GDM1 (cell line): Measurements from ENCODE around the gene GNRH2.
A peak's percentile ranks its signal among the peaks of the same experiment; 100 is the strongest.
"Not testable (repeated sequence)": the region's sequence is repeated elsewhere in the genome, so short reads cannot be mapped to it uniquely, and the experiment has no call there.

Experiments used
- DNase-seq: peaks from one replicate; lab custom pipeline; 2025; lab: John Stamatoyannopoulos, UW

The GNRH2 gene

GRCh38 chr20:3073251-3073643 lies 29.8 kb downstream of the GNRH2 start:
- not testable (repeated sequence) for DNase-seq

GRCh38 chr20:3074812-3075211 lies 31.4 kb downstream of the GNRH2 start:
- DNase-seq = peak; percentile 24

- not testable (repeated sequence) for DNase-seq
These were observed 31.9 kb downstream of the GNRH2 start for GRCh38 chr20:3075315-3075714.

- peak; percentile 56 for DNase-seq
These were observed 34.3 kb downstream of the GNRH2 start for GRCh38 chr20:3077618-3078134.

GRCh38 chr20:3080939-3081388 lies 37.5 kb downstream of the GNRH2 start:
- DNase-seq = no peak

- DNase-seq = no peak
These were observed 38.2 kb downstream of the GNRH2 start for GRCh38 chr20:3081641-3082040.

- DNase-seq = no peak
These were observed 39.0 kb downstream of the GNRH2 start for GRCh38 chr20:3082306-3082951.

- DNase-seq = no peak
These were observed 39.8 kb downstream of the GNRH2 start for GRCh38 chr20:3082955-3083952.

- DNase-seq = no peak
These were observed 41.0 kb downstream of the GNRH2 start, which contains the start of gene AVP for GRCh38 chr20:3084283-3084985. AVP (minus strand) TSS chr20:3084724; CDS start chr20:3084674, 50 bp downstream.

- no peak for DNase-seq
These were observed 41.6 kb downstream of the GNRH2 start for GRCh38 chr20:3084986-3085360.

- no peak for DNase-seq
These were observed 42.2 kb downstream of the GNRH2 start for GRCh38 chr20:3085571-3086072.

GRCh38 chr20:3088031-3088430 lies 44.6 kb downstream of the GNRH2 start:
- DNase-seq = no peak

- peak; percentile 67 for DNase-seq
These were observed 47.1 kb downstream of the GNRH2 start for GRCh38 chr20:3090565-3090964.

GRCh38 chr20:3092611-3093379 lies 49.4 kb downstream of the GNRH2 start:
- no peak for DNase-seq

GRCh38 chr20:3093861-3094361 lies 50.5 kb downstream of the GNRH2 start:
- peak; percentile 89 for DNase-seq

GRCh38 chr20:3094848-3095629 lies 51.6 kb downstream of the GNRH2 start:
- DNase-seq = no peak
